ENCODE measurements around the gene MTF1.
A peak's percentile ranks its signal among the peaks of the same experiment; 100 is the strongest.

Gene MTF1

DNA sequence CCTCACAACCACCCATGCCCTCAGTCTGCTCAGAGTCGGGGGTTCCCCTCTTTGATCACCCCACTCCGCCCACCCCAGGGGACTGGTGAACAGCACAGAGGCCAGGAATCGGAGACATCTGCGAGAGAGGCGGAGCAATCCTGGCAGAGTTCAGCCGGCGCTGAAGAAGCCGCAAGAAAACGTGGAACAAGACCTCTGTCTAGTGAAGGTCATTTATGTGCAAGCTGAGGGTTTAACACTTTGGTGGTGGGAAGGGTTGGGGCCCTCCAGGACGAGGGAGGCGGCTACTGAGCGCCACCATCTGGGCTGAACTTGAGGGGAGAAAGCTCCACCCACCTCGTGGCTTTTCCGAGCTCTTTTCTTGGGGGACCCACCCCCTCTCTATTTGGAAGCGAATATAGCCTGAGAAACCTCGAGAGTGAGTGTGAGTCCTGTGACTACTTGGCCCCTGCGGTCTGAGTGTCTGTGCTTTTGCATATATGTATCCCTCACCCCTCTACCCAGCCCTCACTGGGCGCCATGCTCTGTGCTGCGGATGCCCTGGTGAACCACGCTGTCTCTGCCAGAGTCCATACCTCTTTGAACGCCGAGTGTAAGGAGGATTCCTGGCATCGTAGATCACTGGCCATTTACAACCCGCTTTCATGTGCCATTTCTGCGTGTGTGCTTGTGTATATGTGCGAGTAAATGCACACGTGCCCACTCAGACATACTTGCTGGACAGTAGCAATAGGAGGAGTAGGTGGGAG lies 93.3 kb downstream of the MTF1 start:
- no peak for DNase-seq (ENCODE audit: extremely low read depth, insufficient read length)
- TF ChIP-seq, protein P1, sequence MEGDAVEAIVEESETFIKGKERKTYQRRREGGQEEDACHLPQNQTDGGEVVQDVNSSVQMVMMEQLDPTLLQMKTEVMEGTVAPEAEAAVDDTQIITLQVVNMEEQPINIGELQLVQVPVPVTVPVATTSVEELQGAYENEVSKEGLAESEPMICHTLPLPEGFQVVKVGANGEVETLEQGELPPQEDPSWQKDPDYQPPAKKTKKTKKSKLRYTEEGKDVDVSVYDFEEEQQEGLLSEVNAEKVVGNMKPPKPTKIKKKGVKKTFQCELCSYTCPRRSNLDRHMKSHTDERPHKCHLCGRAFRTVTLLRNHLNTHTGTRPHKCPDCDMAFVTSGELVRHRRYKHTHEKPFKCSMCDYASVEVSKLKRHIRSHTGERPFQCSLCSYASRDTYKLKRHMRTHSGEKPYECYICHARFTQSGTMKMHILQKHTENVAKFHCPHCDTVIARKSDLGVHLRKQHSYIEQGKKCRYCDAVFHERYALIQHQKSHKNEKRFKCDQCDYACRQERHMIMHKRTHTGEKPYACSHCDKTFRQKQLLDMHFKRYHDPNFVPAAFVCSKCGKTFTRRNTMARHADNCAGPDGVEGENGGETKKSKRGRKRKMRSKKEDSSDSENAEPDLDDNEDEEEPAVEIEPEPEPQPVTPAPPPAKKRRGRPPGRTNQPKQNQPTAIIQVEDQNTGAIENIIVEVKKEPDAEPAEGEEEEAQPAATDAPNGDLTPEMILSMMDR (IDR thresholded peaks at IDR 0.05; ENCODE audit: insufficient read depth, low read length, poor library complexity, severe bottlenecking), result peak; percentile 54
- H3K27me3 ChIP-seq (replicated peaks; ENCODE audit: control insufficient read depth, insufficient read depth, low read length), result peaks cover 8% of the 10 kb centered on the region

DNA sequence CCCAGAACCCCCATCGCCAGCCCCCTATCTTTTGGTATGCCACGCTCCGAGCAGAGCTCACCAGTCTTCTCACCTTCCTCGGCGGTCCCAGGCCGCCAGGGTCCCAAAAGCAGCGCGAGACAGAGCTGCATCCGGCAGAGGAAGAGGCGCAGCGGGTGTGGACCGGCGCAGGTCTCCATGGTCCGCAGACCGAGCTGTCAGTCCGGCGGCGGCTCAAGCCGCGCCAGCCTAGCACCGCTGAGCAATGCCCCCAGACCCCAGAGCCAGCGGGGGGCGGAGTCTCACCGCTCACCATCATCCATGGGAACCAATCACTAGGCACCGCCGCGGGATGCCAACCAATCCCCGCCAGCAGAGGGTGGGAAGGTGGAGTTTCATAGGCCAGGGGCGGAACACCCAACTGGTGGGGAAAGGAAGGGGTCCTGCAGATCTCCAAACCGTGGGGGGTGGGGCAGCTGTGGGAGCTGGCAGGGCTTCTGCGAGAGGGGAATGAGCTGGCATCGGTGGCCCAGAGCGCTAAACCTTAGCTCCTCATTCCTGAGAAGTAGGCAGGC lies 94.4 kb downstream of the MTF1 start, which contains the start of gene EPHA10:
TSS of gene EPHA10 (minus strand) at position 233 of the 554 bp plus-strand sequence. CDS start at position 179, 54 bp downstream.
- H3K27me3 ChIP-seq (replicated peaks; ENCODE audit: control insufficient read depth, insufficient read depth, low read length), result peaks cover 8% of the 10 kb centered on the region
- no peaks in the 10 kb centered on the region for H3K36me3 ChIP-seq (ENCODE audit: control insufficient read depth, insufficient read depth, low read length)
- H3K4me3 ChIP-seq (replicated peaks; ENCODE audit: low read depth, low read length), result peak within 1 kb of the TSS; percentile 53
- TF ChIP-seq, protein P1 (IDR thresholded peaks at IDR 0.05; ENCODE audit: insufficient read depth, low read length, poor library complexity, severe bottlenecking), result no peak
- no peak for DNase-seq (ENCODE audit: extremely low read depth, insufficient read length)

More for the DNA sequence above, 93.3 kb downstream of the MTF1 start:
- Histone ChIP-seq H3K36me3 (ENCODE audit: control insufficient read depth, insufficient read depth, low read length) (no peaks in the 10 kb centered on the region), H3K4me3 (replicated peaks; ENCODE audit: low read depth, low read length) (peak overlapping the region; percentile 53)

DNA sequence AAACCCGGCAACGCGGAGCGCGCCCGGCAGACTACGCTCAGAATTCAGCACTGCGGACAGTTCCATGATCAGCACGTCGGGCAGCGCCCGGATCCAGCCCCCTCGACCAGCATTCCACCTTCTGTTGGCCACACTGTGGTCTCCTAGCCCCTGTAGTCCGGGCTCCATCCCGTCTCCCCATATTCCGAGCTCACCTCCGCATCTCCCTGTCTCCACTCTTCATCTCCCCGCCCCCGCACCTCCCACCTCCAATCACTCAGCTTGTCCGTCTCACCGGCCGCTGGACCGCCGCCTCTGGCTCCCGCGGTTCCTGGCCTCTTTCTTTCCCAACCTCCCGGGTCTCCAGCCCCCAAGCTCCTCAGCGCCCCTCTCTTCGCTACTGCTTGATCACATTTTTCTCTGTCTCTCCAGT lies 95.0 kb downstream of the MTF1 start:
- no peak for DNase-seq (ENCODE audit: extremely low read depth, insufficient read length)
- Histone ChIP-seq H3K27me3 (replicated peaks; ENCODE audit: control insufficient read depth, insufficient read depth, low read length) (peaks cover 8% of the 10 kb centered on the region), H3K36me3 (ENCODE audit: control insufficient read depth, insufficient read depth, low read length) (no peaks in the 10 kb centered on the region), H3K4me3 (replicated peaks; ENCODE audit: low read depth, low read length) (no peak overlapping the region)
- TF ChIP-seq, protein P1 (IDR thresholded peaks at IDR 0.05; ENCODE audit: insufficient read depth, low read length, poor library complexity, severe bottlenecking), result no peak

DNA sequence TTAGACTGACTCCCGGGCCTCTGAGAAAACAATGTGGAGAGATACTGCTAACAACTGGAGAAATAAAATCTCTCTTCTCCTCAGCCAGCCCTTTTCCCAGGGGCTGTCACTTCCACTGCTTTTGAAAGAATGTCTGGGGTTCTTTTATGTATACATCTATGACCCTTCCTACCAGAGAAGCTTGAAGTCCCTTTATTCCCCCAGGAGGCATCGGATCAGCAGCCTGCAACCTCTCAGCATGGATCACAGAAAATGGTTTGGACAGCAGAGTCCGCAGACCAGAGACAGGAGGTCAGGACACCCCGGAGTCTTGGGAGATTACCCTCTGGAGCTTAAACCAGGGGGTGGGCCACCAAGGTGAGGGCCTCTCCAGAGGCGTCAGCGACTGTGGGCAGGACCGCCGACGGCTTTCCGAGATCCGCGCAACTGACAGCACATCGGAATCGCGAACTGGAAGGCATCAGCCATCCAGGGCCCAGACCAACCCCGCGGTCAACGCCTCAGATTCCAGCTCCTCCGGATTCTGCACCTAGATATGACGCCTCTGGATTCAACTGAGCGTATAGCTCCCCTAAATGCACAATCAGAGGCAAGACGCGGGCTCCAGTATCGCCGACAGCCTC lies 95.5 kb downstream of the MTF1 start:
- TF ChIP-seq, protein P1 (IDR thresholded peaks at IDR 0.05; ENCODE audit: insufficient read depth, low read length, poor library complexity, severe bottlenecking), result no peak
- Histone ChIP-seq H3K36me3 (ENCODE audit: control insufficient read depth, insufficient read depth, low read length) (no peaks in the 10 kb centered on the region), H3K4me3 (replicated peaks; ENCODE audit: low read depth, low read length) (no peak overlapping the region), H3K27me3 (replicated peaks; ENCODE audit: control insufficient read depth, insufficient read depth, low read length) (peaks cover 8% of the 10 kb centered on the region)
- DNase-seq (ENCODE audit: extremely low read depth, insufficient read length), result no peak

DNA sequence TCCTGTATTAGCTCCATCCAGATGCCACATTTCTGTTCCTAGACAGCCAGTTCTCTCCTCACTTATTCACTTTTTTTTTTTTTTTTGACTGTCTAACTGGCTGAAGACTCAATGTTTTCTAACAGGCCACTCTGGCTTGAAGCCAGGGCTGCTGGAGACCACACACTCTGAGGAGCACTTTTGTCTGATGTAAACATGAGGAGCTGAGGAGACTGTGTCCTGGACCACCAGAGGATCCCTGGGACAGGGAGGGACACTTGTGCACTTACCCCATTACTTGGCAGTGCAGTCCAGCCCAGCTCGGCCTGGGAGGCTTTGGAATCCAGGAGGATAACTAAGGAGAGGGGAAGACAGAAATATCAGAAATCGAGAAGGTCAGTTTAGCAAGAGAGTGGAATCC lies 96.9 kb downstream of the MTF1 start:
- TF ChIP-seq, protein P1 (IDR thresholded peaks at IDR 0.05; ENCODE audit: insufficient read depth, low read length, poor library complexity, severe bottlenecking), result no peak
- no peaks in the 10 kb centered on the region for H3K36me3 ChIP-seq (ENCODE audit: control insufficient read depth, insufficient read depth, low read length)
- DNase-seq (ENCODE audit: extremely low read depth, insufficient read length), result no peak
- no peak overlapping the region for H3K4me3 ChIP-seq (replicated peaks; ENCODE audit: low read depth, low read length)
- peaks cover 8% of the 10 kb centered on the region for H3K27me3 ChIP-seq (replicated peaks; ENCODE audit: control insufficient read depth, insufficient read depth, low read length)
